Brain microvascular endothelial cell (primary cell): ENCODE data around the gene KLHL29.
A peak's percentile ranks its signal among the peaks of the same experiment; 100 is the strongest.

ENCODE experiments used
- DNase-seq: peaks from one replicate; pipeline ENCODE4 v3.0.0-alpha.2; 2020
- H3K27ac ChIP-seq: fragments of 250-450 bp; sonication (Bioruptor Pico); 2 replicates; pipeline ENCODE4 v1.5.1; 2020; ENCODE audit warnings: mild to moderate bottlenecking, moderate library complexity
- H3K27me3 ChIP-seq: fragments of 250-450 bp; sonication (Bioruptor Pico); replicated peaks from 2 replicates; pipeline ENCODE4 v1.5.1; 2020; ENCODE audit warnings: mild to moderate bottlenecking
- H3K36me3 ChIP-seq: fragments of 250-450 bp; sonication (Bioruptor Pico); replicated peaks from 2 replicates; pipeline ENCODE4 v1.5.1; 2020; ENCODE audit warnings: mild to moderate bottlenecking
- H3K4me3 ChIP-seq: 2 replicates; pipeline ENCODE4 v1.5.1; 2011; ENCODE audit warnings: low read depth, mild to moderate bottlenecking, control low read depth, low read length, moderate library complexity
- in situ Hi-C: cut with HindIII; loops from 2 replicates; pipeline ENCODE4 v1.10.0; 2017; ENCODE audit warnings: low sequenced_read_pairs, low pct_ligation_motif_present
- TF ChIP-seq, protein P1 (sequence below): IDR thresholded peaks from 2 replicates; pipeline ENCODE4 v1.5.1; 2011; ENCODE audit warnings: low read depth, mild to moderate bottlenecking, moderate library complexity, low read length, control low read depth, inconsistent platforms; ENCODE audit errors: missing control alignments

Gene KLHL29

DNA sequence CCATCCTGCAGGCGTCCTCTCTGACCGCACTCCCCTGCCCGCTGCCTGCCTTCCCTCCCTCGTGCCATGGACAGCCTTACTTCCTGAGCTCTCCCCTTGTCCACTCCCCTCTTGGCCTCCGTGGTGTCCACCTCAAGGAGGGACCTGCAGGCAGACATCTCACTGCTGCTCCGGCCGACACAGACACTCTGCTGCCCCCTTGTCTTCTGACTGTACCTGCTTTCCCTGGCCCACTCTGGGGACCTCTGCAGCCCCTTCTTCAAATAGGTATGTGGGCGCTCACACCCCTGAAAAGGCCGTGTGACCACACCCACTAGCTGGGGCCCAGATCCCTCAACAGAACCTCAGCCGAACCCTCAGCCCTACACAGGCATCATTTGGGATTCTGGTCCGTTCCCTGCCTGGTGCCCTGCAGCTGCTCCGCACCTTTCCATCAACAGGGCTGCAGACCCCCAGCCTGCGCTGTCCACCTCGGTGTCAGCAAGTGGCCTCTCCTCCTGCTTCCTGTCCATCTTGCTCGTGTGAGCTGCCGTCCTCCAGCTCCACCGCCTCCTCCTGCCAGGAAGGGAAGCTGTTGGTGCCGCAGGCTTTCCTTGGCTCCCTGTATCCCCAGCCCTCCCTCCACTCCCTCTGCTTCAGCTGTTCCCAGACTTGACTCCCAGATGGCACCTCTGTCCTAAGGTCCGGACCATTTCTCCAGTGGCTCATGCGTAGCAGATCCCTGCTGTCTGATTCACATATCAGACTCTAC, 94.1 kb downstream of the KLHL29 start:
- in situ Hi-C loops = no loop called here
- TF ChIP-seq, protein P1, sequence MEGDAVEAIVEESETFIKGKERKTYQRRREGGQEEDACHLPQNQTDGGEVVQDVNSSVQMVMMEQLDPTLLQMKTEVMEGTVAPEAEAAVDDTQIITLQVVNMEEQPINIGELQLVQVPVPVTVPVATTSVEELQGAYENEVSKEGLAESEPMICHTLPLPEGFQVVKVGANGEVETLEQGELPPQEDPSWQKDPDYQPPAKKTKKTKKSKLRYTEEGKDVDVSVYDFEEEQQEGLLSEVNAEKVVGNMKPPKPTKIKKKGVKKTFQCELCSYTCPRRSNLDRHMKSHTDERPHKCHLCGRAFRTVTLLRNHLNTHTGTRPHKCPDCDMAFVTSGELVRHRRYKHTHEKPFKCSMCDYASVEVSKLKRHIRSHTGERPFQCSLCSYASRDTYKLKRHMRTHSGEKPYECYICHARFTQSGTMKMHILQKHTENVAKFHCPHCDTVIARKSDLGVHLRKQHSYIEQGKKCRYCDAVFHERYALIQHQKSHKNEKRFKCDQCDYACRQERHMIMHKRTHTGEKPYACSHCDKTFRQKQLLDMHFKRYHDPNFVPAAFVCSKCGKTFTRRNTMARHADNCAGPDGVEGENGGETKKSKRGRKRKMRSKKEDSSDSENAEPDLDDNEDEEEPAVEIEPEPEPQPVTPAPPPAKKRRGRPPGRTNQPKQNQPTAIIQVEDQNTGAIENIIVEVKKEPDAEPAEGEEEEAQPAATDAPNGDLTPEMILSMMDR = no peak
- no peak overlapping the region for H3K27ac ChIP-seq
- H3K27me3 ChIP-seq = no peaks in the 10 kb centered on the region
- no peak for DNase-seq
- H3K4me3 ChIP-seq = no peak overlapping the region
- no peaks in the 10 kb centered on the region for H3K36me3 ChIP-seq

DNA sequence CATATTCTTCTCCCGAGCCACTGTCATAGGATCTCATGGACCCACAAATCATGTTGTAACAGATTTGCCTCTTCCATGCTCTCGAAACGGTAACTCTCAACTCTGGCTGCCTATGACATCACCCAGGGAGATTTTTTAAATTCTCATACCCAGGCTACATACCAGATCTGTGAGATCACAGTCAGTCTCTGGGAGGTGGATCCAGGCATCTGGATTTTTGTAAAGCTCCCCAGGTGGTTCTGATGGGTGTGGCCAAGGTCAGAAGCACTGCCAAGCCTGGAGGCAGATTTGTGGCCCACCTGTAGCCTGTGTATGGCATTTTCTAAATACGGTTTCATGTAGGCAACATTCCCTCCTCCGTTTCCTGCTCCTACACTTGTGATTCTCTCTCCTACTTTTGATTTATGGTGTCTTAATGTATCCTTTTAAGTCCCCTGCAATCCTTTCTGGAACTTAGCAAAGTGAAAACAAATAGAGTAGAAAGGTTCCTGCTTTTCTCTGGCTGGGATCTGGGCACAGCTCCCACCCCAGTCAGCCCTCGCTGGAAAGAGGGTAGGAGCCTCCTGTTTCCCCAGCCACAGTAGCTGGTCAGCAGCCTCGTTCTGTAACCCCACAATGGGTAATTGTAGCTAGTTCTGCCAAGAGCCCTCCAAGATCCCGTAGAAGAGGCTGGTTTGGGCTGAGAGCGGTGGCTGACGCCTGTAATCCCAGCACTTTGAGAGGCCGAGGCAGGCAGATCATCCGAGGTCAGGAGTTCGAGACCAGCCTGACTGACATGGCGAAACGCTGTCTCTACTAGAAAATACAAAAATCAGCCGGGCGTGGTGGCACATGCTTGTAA, 96.2 kb downstream of the KLHL29 start:
- TF ChIP-seq, protein P1 = no peak
- no peak overlapping the region for H3K27ac ChIP-seq
- no peaks in the 10 kb centered on the region for H3K27me3 ChIP-seq
- DNase-seq = peak; percentile 74
- in situ Hi-C loops = no loop called here
- no peak overlapping the region for H3K4me3 ChIP-seq
- H3K36me3 ChIP-seq = no peaks in the 10 kb centered on the region

DNA sequence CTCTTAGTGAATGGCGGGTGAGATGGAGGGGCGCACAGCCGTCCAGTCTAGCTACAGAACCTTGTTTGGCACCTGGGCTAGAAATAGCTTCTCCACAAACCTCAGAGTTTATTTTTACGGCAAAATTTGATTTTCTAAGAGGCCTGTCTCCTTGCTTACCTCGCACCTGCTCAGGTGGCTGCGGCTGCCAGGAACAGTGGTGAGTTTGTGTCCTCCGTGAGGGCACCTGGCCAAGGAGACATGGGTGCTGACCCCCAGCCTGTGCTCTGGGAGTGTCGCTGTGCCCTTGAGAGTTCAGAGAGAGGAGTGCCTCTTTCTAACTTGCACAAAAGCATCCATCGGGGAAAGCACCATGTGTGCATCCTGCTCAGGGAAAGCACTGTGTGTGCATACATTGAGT, 97.2 kb downstream of the KLHL29 start:
- TF ChIP-seq, protein P1 = no peak
- Histone ChIP-seq H3K36me3 (no peaks in the 10 kb centered on the region), H3K27me3 (no peaks in the 10 kb centered on the region), H3K27ac (no peak overlapping the region), H3K4me3 (no peak overlapping the region)
- in situ Hi-C loops = no loop called here
- no peak for DNase-seq

DNA sequence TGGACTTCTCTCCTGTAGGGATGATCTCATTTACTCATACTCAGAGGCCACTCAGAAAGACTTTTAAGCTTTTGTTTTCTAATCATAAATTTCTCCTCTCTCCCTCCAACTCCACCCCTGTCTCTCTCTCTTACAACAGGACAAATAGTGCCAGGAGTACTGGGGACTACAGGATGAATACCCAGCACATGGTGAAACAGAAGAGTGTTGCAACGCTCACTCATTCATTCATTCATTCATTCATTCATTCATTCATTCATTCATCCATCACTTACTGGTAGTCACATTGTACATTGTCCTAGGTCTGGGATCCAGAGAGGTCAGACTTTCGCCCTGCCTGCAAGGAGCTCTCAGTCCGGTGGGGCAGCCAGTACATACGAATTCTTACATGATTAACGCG, 97.6 kb downstream of the KLHL29 start:
- H3K4me3 ChIP-seq = no peak overlapping the region
- no peak overlapping the region for H3K27ac ChIP-seq
- DNase-seq = no peak
- TF ChIP-seq, protein P1 = no peak
- in situ Hi-C loops = no loop called here
- H3K27me3 ChIP-seq = no peaks in the 10 kb centered on the region
- H3K36me3 ChIP-seq = no peaks in the 10 kb centered on the region

DNA sequence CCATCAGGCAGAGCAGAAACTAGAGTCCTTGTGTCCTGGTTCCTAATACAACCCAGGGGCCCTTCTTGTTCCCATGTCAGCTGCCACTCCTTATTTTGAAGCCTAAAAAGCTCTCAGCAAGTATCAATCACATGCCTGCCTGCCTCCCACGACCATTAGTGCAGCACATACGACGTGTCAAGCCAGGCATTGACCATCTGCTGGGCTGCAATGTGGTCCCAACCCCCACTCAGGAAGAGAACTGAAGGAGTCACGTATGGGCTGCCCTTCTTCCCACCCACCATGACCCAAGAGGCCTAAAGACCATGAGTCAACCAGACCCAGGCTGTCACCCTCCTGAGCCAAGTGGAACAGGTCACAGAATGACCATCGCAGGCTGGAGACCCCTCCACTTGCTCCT, 98.8 kb downstream of the KLHL29 start:
- H3K27me3 ChIP-seq = no peaks in the 10 kb centered on the region
- no peak overlapping the region for H3K27ac ChIP-seq
- no peaks in the 10 kb centered on the region for H3K36me3 ChIP-seq
- TF ChIP-seq, protein P1 = no peak
- no peak for DNase-seq
- H3K4me3 ChIP-seq = no peak overlapping the region
- in situ Hi-C loops = no loop called here
